ENCODE results near the gene MICAL3. TPM values are rescaled to one million over a fixed set of nuclear protein-coding genes. Genes with fewer than 3 reads are reported as not detected.

Gene MICAL3
- total and polyA plus RNA-seq, 3 donors from 2014 or later: 103 to 106 (median 104) TPM

DNA sequence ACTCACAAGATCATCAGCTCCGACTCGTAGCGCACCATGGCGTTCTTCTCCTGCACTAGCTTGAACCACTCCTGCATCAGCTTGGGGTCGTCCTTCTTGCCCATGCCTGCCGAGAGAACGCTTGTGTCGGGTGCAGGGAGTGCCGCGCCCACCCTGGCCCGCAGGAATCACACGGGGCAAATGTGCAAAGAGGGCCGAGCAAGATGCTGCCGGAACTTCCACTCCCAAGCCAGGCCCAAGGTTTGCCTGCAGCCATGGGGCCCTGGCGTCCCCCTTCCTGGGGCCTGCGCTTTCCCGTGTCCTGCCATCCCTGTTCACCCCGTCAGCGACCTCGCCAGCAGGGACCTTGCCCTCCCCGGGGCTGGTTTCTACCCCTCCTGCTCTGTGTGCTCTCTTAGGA is 233.2 kb downstream of the MICAL3 start:
- Histone ChIP-seq H3K27ac (no peak overlapping the region), H3K4me1 (no peaks in the 10 kb centered on the region), H3K9me3 (no peaks in the 10 kb centered on the region), H3K36me3 (ENCODE audit: low read depth, missing control alignments) (no peaks in the 10 kb centered on the region), H3K4me3 (no peak overlapping the region), H3K27me3 (no peaks in the 10 kb centered on the region)
- intact Hi-C loops (cut with DNase I; ENCODE audit: low total_unique reads): no loop called here
- 94% methylated on average over 11 to 21 of the region's 21 CpGs for WGBS, 2 donors
- no peak for DNase-seq
- TF ChIP-seq, protein P1, sequence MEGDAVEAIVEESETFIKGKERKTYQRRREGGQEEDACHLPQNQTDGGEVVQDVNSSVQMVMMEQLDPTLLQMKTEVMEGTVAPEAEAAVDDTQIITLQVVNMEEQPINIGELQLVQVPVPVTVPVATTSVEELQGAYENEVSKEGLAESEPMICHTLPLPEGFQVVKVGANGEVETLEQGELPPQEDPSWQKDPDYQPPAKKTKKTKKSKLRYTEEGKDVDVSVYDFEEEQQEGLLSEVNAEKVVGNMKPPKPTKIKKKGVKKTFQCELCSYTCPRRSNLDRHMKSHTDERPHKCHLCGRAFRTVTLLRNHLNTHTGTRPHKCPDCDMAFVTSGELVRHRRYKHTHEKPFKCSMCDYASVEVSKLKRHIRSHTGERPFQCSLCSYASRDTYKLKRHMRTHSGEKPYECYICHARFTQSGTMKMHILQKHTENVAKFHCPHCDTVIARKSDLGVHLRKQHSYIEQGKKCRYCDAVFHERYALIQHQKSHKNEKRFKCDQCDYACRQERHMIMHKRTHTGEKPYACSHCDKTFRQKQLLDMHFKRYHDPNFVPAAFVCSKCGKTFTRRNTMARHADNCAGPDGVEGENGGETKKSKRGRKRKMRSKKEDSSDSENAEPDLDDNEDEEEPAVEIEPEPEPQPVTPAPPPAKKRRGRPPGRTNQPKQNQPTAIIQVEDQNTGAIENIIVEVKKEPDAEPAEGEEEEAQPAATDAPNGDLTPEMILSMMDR (IDR thresholded peaks at IDR 0.05): no peak
- TF ChIP-seq POLR2A (IDR thresholded peaks at IDR 0.05): no peak

DNA sequence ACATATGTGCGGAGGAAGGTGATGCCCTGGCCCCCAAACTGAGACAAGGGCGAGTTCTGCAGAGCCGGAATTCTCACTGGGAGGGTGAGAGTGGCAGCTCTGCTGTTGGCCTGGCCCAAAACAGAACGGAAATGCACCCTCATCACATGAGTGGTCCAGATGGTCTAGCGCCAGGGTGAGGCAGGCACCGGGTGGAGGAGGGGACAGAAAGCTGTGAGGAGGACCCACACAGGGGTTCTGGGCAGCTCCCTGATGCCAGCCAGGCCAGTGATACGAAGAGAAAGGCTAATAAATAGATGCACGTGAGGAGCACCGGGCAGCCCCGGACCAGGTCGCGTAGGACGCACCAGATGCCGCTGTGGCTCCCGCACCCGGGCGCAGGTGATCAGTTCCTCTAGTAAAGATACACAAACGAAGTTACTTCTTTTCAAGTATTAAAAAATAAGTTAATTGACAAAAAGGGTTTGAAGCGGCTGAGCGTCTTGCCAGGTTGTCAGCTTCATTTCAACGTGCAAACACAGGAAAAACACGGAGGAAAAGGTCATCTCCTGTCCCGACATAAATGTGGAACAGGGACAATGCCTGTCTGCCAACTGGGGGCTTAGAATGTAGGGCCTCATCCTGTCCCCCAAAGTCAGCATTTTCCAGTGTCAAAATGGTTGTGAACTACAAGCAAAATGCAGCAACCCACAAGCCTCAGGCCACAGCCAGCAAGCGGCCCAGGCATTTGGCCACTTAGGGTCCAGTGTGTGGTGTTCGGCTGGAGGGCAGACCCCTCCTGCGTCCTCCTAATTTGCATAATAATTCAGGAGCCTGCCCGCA is 234.8 kb downstream of the MICAL3 start:
- intact Hi-C loops (cut with DNase I; ENCODE audit: low total_unique reads): no loop called here
- TF ChIP-seq, protein P1 (IDR thresholded peaks at IDR 0.05): no peak
- no peak for TF ChIP-seq POLR2A (IDR thresholded peaks at IDR 0.05)
- DNase-seq: no peak
- Histone ChIP-seq H3K4me3 (no peak overlapping the region), H3K27ac (no peak overlapping the region), H3K27me3 (no peaks in the 10 kb centered on the region), H3K4me1 (no peaks in the 10 kb centered on the region), H3K9me3 (no peaks in the 10 kb centered on the region), H3K36me3 (ENCODE audit: low read depth, missing control alignments) (no peaks in the 10 kb centered on the region)
- WGBS, 2 donors: 90 to 94% methylated on average over 24 to 27 of the region's 27 CpGs

DNA sequence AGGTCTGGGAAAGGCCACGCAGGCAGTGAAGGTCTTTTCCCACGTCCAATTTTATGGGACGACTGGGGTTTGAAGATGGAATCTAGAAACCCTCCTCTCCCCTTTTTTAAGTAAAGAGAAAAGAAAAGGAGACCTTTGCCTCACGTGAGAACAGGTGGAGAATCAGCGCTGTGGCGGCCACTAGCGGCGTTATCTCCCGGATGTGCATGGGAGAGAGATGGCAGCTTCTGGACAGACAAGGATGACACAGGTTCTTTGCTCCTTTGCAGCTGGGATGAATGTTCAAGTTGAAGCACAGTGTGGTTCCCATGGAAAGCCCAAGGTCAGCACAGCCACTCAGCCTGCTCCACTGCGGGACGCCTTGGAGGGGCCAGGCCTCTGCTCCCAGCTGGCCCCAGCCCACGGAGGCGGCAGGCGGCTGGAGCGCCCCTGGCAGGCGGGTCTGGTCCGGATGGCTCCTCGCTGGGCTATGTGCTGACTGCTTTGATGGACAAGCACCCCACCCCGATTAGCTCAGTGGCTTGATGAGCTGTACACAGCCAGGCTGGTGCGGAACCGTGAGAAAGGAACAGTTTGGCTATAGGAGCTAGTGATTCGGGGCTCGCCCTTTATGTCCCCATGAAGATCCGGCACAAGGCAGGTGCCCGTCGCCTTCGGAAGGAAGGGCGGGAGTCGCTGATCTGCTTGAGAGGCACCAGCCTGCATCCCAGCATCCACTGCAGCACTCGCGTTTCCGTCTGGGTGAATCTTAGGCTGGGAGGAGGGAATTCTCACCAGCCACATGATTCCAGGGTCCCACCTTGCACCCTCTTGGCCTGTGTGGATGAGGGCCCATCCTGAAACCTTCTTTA is 235.6 kb downstream of the MICAL3 start:
- Histone ChIP-seq H3K4me1 (no peaks in the 10 kb centered on the region), H3K27ac (no peak overlapping the region), H3K4me3 (no peak overlapping the region), H3K9me3 (no peaks in the 10 kb centered on the region), H3K27me3 (no peaks in the 10 kb centered on the region), H3K36me3 (ENCODE audit: low read depth, missing control alignments) (no peaks in the 10 kb centered on the region)
- intact Hi-C loops (cut with DNase I; ENCODE audit: low total_unique reads): no loop called here
- DNase-seq: no peak
- WGBS, 2 donors: 83 to 88% methylated on average over 24 to 32 of the region's 32 CpGs
- TF ChIP-seq, protein P1 (IDR thresholded peaks at IDR 0.05): no peak
- TF ChIP-seq POLR2A (IDR thresholded peaks at IDR 0.05): no peak

DNA sequence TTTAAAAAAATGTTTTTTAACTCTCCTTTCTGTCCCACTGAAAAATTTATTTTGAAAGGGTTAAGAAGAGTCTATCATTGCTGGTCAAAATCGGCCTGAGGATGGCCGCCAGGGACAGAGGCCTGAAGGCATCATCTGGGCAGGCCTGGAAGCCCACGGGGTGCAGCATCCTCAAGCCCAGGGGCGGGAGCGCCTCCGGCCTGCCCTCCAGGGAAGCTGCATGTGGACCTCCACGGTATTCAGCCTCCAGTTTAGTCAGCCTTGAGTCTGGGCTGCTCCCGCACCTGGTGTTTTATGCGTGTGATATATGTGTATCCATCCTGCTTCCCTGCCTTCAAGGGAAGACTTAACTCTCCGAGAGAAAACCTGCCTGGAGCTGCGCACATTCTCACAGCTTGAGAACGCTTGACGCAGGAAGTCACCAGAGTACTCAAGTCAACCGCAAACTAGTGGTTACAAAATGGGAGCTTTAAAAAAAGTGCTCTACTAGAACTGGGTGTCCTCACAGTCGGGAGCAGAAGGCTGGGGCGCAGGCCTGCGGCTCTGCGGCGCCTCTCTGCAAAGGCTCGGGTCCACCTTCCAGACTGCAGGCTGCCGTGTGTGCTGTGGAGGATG is 236.5 kb downstream of the MICAL3 start:
- Histone ChIP-seq H3K4me3 (no peak overlapping the region), H3K9me3 (no peaks in the 10 kb centered on the region), H3K27me3 (no peaks in the 10 kb centered on the region), H3K36me3 (ENCODE audit: low read depth, missing control alignments) (no peaks in the 10 kb centered on the region), H3K4me1 (no peaks in the 10 kb centered on the region), H3K27ac (no peak overlapping the region)
- no peak for TF ChIP-seq POLR2A (IDR thresholded peaks at IDR 0.05)
- TF ChIP-seq, protein P1 (IDR thresholded peaks at IDR 0.05): no peak
- no peak for DNase-seq
- intact Hi-C loops (cut with DNase I; ENCODE audit: low total_unique reads): no loop called here
- 83 to 94% methylated on average over 17 to 21 of the region's 21 CpGs for WGBS, 2 donors

All from testis (tissue), 3 donors.